GM23338 (cell line): ENCODE measurements around the gene SNRNP25. TPM values are rescaled to one million over a fixed set of nuclear protein-coding genes. Genes with fewer than 3 reads are reported as not detected.

Experiments
- ATAC-seq: fragments of 200-7000 bp; cut with Tn5 transposase; 3 replicates; pipeline ENCODE4 v1.9.1; 2020
- DNase-seq: peaks from one replicate; pipeline ENCODE4 v3.0.0-alpha.2; 2015; ENCODE audit warnings: low spot score
- H2AFZ ChIP-seq: fragments of 200-600 bp; sonication (generic); 2 replicates; pipeline ENCODE4 v1.8.0; 2016; ENCODE audit warnings: antibody characterized with exemption, mild to moderate bottlenecking, moderate library complexity
- H3F3A ChIP-seq: fragments of 200-600 bp; sonication (generic); replicated peaks from 2 replicates; pipeline ENCODE4 v1.8.0; 2017; ENCODE audit warnings: antibody characterized with exemption, mixed run types, low read depth
- H3K27ac ChIP-seq: fragments of 200-600 bp; sonication (generic); 2 replicates; pipeline ENCODE4 v1.6.1; 2016; ENCODE audit warnings: low read depth
- H3K27me3 ChIP-seq: fragments of 200-600 bp; sonication (generic); 2 replicates; pipeline ENCODE4 v1.8.0; 2016; ENCODE audit warnings: mild to moderate bottlenecking, mixed run types, moderate library complexity; ENCODE audit not compliant: insufficient read depth
- H3K36me3 ChIP-seq: fragments of 200-600 bp; sonication (generic); 2 replicates; pipeline ENCODE4 v1.8.0; 2016; ENCODE audit warnings: mild to moderate bottlenecking; ENCODE audit not compliant: insufficient read depth
- H3K4me1 ChIP-seq: fragments of 200-600 bp; sonication (generic); 2 replicates; pipeline ENCODE4 v1.8.0; 2016; ENCODE audit warnings: mild to moderate bottlenecking, moderate library complexity; ENCODE audit not compliant: insufficient read depth
- H3K4me2 ChIP-seq: fragments of 200-600 bp; sonication (generic); 2 replicates; pipeline ENCODE4 v1.7.1; 2017; ENCODE audit warnings: mixed run types
- H3K4me3 ChIP-seq: fragments of 200-600 bp; sonication (generic); 2 replicates; pipeline ENCODE4 v1.6.1; 2016; ENCODE audit warnings: mixed run types
- H3K79me2 ChIP-seq: fragments of 200-600 bp; sonication (generic); replicated peaks from 2 replicates; pipeline ENCODE4 v1.8.0; 2017; ENCODE audit warnings: mild to moderate bottlenecking; ENCODE audit not compliant: insufficient read depth
- H3K9me2 ChIP-seq: fragments of 200-600 bp; sonication (generic); 2 replicates; pipeline ENCODE4 v1.8.0; 2017; ENCODE audit not compliant: insufficient read depth
- H4K20me1 ChIP-seq: fragments of 200-600 bp; sonication (generic); replicated peaks from 2 replicates; pipeline ENCODE4 v1.8.0; 2017; ENCODE audit warnings: mild to moderate bottlenecking; ENCODE audit not compliant: insufficient read depth
- H3K27ac Mint-ChIP-seq: 2 replicates; pipeline ENCODE4 v1.8.0; 2020; ENCODE audit warnings: inconsistent platforms, mild to moderate bottlenecking, moderate library complexity, mixed read lengths
- H3K27me3 Mint-ChIP-seq: 3 replicates; pipeline ENCODE4 v1.8.0; 2022; ENCODE audit warnings: low read depth, mild to moderate bottlenecking, moderate library complexity, mixed read lengths, inconsistent platforms; ENCODE audit not compliant: insufficient read depth, poor library complexity
- H3K36me3 Mint-ChIP-seq: 3 replicates; pipeline ENCODE4 v1.8.0; 2021; ENCODE audit warnings: low read depth, mild to moderate bottlenecking, inconsistent platforms, moderate library complexity, mixed read lengths
- H3K4me1 Mint-ChIP-seq: 3 replicates; pipeline ENCODE4 v1.8.0; 2020; ENCODE audit warnings: mild to moderate bottlenecking, inconsistent platforms, mixed read lengths
- H3K4me3 Mint-ChIP-seq: 3 replicates; pipeline ENCODE4 v1.8.0; 2021; ENCODE audit warnings: moderate library complexity, mild to moderate bottlenecking, inconsistent platforms, mixed read lengths
- H3K9me3 Mint-ChIP-seq: 3 replicates; pipeline ENCODE4 v1.8.0; 2020; ENCODE audit warnings: moderate library complexity, mild to moderate bottlenecking, inconsistent platforms, mixed read lengths
- EZH2 ChIP-seq: fragments of 200-600 bp; sonication (generic); IDR thresholded peaks from one replicate; pipeline ENCODE4 v1.8.0; 2017; ENCODE audit warnings: antibody characterized with exemption, mild to moderate bottlenecking, low read depth; ENCODE audit not compliant: unreplicated experiment
- EZH2phosphoT487 ChIP-seq: fragments of 200-600 bp; sonication (generic); IDR thresholded peaks from one replicate; pipeline ENCODE4 v1.8.1; 2018; ENCODE audit warnings: antibody characterized with exemption; ENCODE audit not compliant: unreplicated experiment
- NANOG ChIP-seq: IDR thresholded peaks from 2 replicates; pipeline ENCODE4 v1.6.1; 2016; ENCODE audit warnings: antibody characterized with exemption, borderline replicate concordance
- POLR2AphosphoS5 ChIP-seq: IDR thresholded peaks from 2 replicates; pipeline ENCODE4 v1.6.1; 2016; ENCODE audit warnings: antibody characterized with exemption, low read depth
- STAT1 ChIP-seq: IDR thresholded peaks from one replicate; pipeline ENCODE4 v1.6.1; 2016; ENCODE audit warnings: antibody characterized with exemption; ENCODE audit not compliant: unreplicated experiment
- ZNF114 ChIP-seq: fragments of 250-450 bp; sonication (Bioruptor Pico); IDR thresholded peaks from 2 replicates; pipeline ENCODE4 v1.5.0; 2020; ENCODE audit warnings: mild to moderate bottlenecking, moderate library complexity
- ZNF331 ChIP-seq: fragments of 250-450 bp; sonication (Bioruptor Pico); IDR thresholded peaks from 2 replicates; pipeline ENCODE4 v1.5.0; 2020; ENCODE audit warnings: low read depth, mild to moderate bottlenecking, moderate library complexity
- ZNF462 ChIP-seq: fragments of 250-450 bp; sonication (Bioruptor Pico); IDR thresholded peaks from 2 replicates; pipeline ENCODE4 v1.5.0; 2020; ENCODE audit warnings: mild to moderate bottlenecking, moderate library complexity
- polyA plus RNA-seq: library from polyadenylated mRNA; unstranded; fragments of >200 nt; fragmentation: Nextera tagmentation; extraction: Ambion mirVana; gene quantifications from 2 replicates; pipeline ENCODE4 v1.2.1, GENCODE V29; 2016
- total RNA-seq: library from RNA; depleted of rRNA; stranded (reverse); fragments of >200 nt; shearing (Covaris generic); gene quantifications from 2 replicates; pipeline ENCODE4 v1.2.3, GENCODE V29; 2014
- TF ChIP-seq, protein P1 (sequence below): IDR thresholded peaks from one replicate; pipeline ENCODE4 v1.6.1; 2018; ENCODE audit warnings: antibody characterized with exemption; ENCODE audit not compliant: unreplicated experiment

Gene SNRNP25
- total and polyA plus RNA-seq, 2 experiments from 2014 or later: 34.4 to 79.5 TPM

DNA sequence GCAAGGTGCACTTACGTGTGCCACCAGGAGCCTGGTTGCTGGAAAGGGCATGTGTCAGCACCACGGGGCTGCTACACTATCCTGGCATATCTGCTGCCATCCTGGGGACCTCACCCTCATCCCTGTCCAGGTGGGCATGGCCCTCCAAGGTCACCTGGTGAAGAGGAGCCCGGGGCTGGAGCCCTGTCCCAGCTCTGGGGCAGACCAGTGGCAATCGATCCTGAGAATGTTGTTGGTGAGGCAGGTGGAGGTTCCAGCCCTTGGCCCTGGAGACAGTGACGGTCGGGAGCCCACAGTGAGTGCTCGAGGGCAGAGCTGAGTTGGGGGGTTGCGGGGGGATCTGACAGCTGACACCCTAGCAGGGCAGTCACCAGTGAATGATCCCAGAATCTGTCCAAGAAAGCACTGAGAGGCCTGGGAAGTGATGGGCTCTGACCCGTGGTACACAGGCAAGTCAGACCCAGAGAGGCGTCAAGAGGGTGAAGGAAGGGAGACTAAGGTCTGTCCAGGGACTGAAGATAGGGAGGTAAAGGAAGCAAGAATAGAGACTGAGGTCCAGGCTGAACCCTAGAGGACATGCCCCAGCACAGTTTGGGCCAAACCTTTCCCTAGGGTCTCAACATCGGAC, 17.8 kb upstream of the SNRNP25 start:
- no peaks in the 10 kb centered on the region for H3K27me3 ChIP-seq
- ATAC-seq (no peak), DNase-seq (peak; percentile 0)
- peaks cover 2% of the 10 kb centered on the region; the same call in 1 of the 3 replicates for H3K4me1 Mint-ChIP-seq
- no peak overlapping the region for H2AFZ ChIP-seq
- TF ChIP-seq EZH2: no peak
- no peak for TF ChIP-seq ZNF462
- H3K4me1 ChIP-seq: no peaks in the 10 kb centered on the region
- H3K4me3 Mint-ChIP-seq: no peak overlapping the region; the same call in 2 of the 3 replicates
- no peak overlapping the region for H3K27ac ChIP-seq
- no peaks in the 10 kb centered on the region for H3F3A ChIP-seq
- no peaks in the 10 kb centered on the region for H3K36me3 ChIP-seq
- H3K27me3 Mint-ChIP-seq: peaks cover 3% of the 10 kb centered on the region
- no peak overlapping the region for H3K4me2 ChIP-seq
- peak overlapping the region; percentile 26; the same call in 1 of the 2 replicates for H3K27ac Mint-ChIP-seq
- peaks cover 10% of the 10 kb centered on the region; the same call in 2 of the 3 replicates for H3K36me3 Mint-ChIP-seq
- no peaks in the 10 kb centered on the region for H3K79me2 ChIP-seq
- no peaks in the 10 kb centered on the region for H3K9me2 ChIP-seq
- H4K20me1 ChIP-seq: 0 out of 2 replicates have a peak, but pooled peaks cover 5% of the 10 kb centered on the region
- no peak overlapping the region for H3K4me3 ChIP-seq
- H3K9me3 Mint-ChIP-seq: no peaks in the 10 kb centered on the region

DNA sequence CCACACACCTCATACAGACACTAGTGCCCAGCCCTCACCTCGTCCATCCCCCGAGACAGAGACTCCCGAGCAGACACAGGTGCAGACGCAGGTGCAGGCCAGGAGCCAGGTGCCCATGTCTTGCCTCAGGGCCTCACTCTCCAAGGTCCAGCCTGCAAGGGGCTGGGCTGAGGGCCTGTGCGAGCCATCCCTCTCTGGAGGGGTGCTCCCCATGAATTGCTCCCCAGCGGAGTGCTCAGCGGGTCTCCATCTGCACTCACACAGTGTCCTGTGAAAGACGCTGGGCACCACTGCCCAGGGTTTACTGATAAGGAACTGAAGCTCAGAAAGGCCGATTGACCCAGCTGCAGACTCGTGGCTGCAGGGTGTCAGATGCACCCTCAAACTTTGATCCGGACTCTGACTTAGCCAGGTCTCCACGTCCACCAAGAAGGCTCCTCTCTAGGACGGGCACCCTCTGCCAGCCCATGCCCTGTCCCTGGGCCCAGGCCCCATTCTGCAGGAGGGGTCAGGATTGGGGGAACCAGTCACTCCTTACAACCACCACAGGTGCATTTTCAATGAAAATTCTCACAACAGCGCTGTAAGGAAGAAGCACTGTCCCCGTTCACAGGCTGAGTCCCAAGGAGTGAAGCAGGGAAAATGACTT, 17.2 kb upstream of the SNRNP25 start:
- no peaks in the 10 kb centered on the region for H3K4me1 ChIP-seq
- Mint-ChIP-seq H3K4me1 (0 out of 3 replicates have a peak, but pooled peaks cover 2% of the 10 kb centered on the region), H3K4me3 (no peak overlapping the region; the same call in 2 of the 3 replicates), H3K27ac (no peak overlapping the region; the same call in 1 of the 2 replicates), H3K9me3 (no peaks in the 10 kb centered on the region), H3K27me3 (peaks cover 3% of the 10 kb centered on the region), H3K36me3 (peaks cover 16% of the 10 kb centered on the region)
- no peaks in the 10 kb centered on the region for H3K36me3 ChIP-seq
- H3K79me2 ChIP-seq: no peaks in the 10 kb centered on the region
- H3K27ac ChIP-seq: no peak overlapping the region
- H3F3A ChIP-seq: no peaks in the 10 kb centered on the region
- H2AFZ ChIP-seq: no peak overlapping the region
- DNase-seq (peak; percentile 0), ATAC-seq (no peak)
- no peak overlapping the region for H3K4me2 ChIP-seq
- H3K27me3 ChIP-seq: no peaks in the 10 kb centered on the region
- H3K4me3 ChIP-seq: no peak overlapping the region
- H3K9me2 ChIP-seq: no peaks in the 10 kb centered on the region
- 0 out of 2 replicates have a peak, but pooled peaks cover 5% of the 10 kb centered on the region for H4K20me1 ChIP-seq
- TF ChIP-seq ZNF331: no peak
- TF ChIP-seq, protein P1, sequence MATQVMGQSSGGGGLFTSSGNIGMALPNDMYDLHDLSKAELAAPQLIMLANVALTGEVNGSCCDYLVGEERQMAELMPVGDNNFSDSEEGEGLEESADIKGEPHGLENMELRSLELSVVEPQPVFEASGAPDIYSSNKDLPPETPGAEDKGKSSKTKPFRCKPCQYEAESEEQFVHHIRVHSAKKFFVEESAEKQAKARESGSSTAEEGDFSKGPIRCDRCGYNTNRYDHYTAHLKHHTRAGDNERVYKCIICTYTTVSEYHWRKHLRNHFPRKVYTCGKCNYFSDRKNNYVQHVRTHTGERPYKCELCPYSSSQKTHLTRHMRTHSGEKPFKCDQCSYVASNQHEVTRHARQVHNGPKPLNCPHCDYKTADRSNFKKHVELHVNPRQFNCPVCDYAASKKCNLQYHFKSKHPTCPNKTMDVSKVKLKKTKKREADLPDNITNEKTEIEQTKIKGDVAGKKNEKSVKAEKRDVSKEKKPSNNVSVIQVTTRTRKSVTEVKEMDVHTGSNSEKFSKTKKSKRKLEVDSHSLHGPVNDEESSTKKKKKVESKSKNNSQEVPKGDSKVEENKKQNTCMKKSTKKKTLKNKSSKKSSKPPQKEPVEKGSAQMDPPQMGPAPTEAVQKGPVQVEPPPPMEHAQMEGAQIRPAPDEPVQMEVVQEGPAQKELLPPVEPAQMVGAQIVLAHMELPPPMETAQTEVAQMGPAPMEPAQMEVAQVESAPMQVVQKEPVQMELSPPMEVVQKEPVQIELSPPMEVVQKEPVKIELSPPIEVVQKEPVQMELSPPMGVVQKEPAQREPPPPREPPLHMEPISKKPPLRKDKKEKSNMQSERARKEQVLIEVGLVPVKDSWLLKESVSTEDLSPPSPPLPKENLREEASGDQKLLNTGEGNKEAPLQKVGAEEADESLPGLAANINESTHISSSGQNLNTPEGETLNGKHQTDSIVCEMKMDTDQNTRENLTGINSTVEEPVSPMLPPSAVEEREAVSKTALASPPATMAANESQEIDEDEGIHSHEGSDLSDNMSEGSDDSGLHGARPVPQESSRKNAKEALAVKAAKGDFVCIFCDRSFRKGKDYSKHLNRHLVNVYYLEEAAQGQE: no peak
- TF ChIP-seq STAT1: no peak
- no peak for TF ChIP-seq EZH2
- TF ChIP-seq ZNF114 (CRISPR knock-in tag): no peak
- no peak for TF ChIP-seq NANOG
- no peak for TF ChIP-seq POLR2AphosphoS5
- no peak for TF ChIP-seq EZH2phosphoT487
